Peyer's patch (tissue), 4 donors: ENCODE measurements around the gene BEST4. TPM values are rescaled to one million over a fixed set of nuclear protein-coding genes. Genes with fewer than 3 reads are reported as not detected.

Experiments used
- DNase-seq, 3 donors: peaks; one replicate each; pipeline ENCODE4 v3.0.0-alpha.2; 2017 to 2019
- H3K27ac ChIP-seq, 4 donors: fragments of 200-600 bp; sonication (generic); one replicate each; pipeline ENCODE4 v1.5.1; 2016 to 2019
- H3K27me3 ChIP-seq, 2 donors: fragments of 200-600 bp; sonication (generic); one replicate each; pipeline ENCODE4 v1.5.1; 2019
- H3K36me3 ChIP-seq, 3 donors: fragments of 200-600 bp; sonication (generic); one replicate each; pipeline ENCODE4 v1.5.1; 2016 to 2019
- H3K4me1 ChIP-seq, 4 donors: fragments of 200-600 bp; sonication (generic); one replicate each; pipeline ENCODE4 v1.5.1; 2016 to 2019
- H3K4me3 ChIP-seq, 4 donors: fragments of 200-600 bp; sonication (generic); 1 replicate in 3 of 4; 2 replicates in 1 of 4; pipeline ENCODE4 v1.5.1; 2016 to 2019; ENCODE audit warnings: mild to moderate bottlenecking in 1 of 4
- H3K9me3 ChIP-seq, 4 donors: fragments of 200-600 bp; sonication (generic); one replicate each; pipeline ENCODE4 v1.5.1; 2016 to 2019; ENCODE audit warnings: mild to moderate bottlenecking in 1 of 4
- POLR2A ChIP-seq, 2 donors: fragments of 450-650 bp; IDR thresholded peaks; one replicate each; pipeline ENCODE4 v1.5.1; 2017; ENCODE audit warnings: antibody characterized with exemption in 2 of 2, mild to moderate bottlenecking in 2 of 2, moderate library complexity in 2 of 2
- total RNA-seq, 4 donors: library from RNA; depleted of rRNA; stranded (reverse); fragments of >200 nt; gene quantifications; one replicate each; pipeline ENCODE4 v1.1.0, GENCODE V29; 2016
- TF ChIP-seq, protein P1 (sequence below), 6 experiments: fragments of 450-650 bp in 4 of 6; fragments of 200-600 bp in 2 of 6; sonication (generic) in 1 of 6; IDR thresholded peaks; one replicate each; pipeline ENCODE4 v1.5.1; 2017 to 2019; ENCODE audit warnings: antibody characterized with exemption in 6 of 6, mild to moderate bottlenecking in 3 of 6, moderate library complexity in 1 of 6

The BEST4 gene
- total RNA-seq, 4 donors from 2014 or later: 5.0 to 59.8 (median 28.6) TPM

DNA sequence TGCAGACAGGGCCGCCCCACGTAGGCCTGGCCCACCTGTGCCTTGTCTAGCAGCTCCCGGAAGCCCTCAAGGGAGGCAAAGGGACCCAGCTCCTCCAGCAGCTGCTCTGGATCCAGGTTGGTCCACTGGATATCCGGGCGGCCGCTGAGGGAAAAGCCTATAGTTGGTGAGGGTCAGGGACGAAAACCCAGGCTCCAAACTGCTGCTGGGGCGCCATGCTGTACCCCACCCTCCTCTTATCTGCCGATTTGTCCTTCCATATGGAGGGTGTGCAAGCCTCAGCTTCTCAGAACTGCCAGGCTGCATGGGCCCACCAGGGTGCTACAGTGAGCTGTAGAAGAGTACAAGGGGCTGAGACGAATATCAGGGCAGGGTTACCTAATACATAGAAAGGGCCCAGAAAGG lies 42.9 kb upstream of the BEST4 start:
- Histone ChIP-seq H3K9me3 (no peaks in the 10 kb centered on the region), H3K36me3 (no peaks in the 10 kb centered on the region), H3K4me1 (no peaks in the 10 kb centered on the region), H3K27ac (no peak overlapping the region), H3K27me3 (no peaks in the 10 kb centered on the region), H3K4me3 (no peak overlapping the region)
- DNase-seq: no peak
- TF ChIP-seq, protein P1, sequence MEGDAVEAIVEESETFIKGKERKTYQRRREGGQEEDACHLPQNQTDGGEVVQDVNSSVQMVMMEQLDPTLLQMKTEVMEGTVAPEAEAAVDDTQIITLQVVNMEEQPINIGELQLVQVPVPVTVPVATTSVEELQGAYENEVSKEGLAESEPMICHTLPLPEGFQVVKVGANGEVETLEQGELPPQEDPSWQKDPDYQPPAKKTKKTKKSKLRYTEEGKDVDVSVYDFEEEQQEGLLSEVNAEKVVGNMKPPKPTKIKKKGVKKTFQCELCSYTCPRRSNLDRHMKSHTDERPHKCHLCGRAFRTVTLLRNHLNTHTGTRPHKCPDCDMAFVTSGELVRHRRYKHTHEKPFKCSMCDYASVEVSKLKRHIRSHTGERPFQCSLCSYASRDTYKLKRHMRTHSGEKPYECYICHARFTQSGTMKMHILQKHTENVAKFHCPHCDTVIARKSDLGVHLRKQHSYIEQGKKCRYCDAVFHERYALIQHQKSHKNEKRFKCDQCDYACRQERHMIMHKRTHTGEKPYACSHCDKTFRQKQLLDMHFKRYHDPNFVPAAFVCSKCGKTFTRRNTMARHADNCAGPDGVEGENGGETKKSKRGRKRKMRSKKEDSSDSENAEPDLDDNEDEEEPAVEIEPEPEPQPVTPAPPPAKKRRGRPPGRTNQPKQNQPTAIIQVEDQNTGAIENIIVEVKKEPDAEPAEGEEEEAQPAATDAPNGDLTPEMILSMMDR (IDR thresholded peaks at IDR 0.05): no peak
- TF ChIP-seq POLR2A (IDR thresholded peaks at IDR 0.05): no peak

GRCh38 chr1:44829506-44830384 lies 41.8 kb upstream of the BEST4 start:
- no peak overlapping the region for H3K4me3 ChIP-seq
- H3K27me3 ChIP-seq: no peaks in the 10 kb centered on the region
- H3K4me1 ChIP-seq: no peaks in the 10 kb centered on the region
- no peaks in the 10 kb centered on the region for H3K9me3 ChIP-seq
- no peak overlapping the region for H3K27ac ChIP-seq
- no peaks in the 10 kb centered on the region for H3K36me3 ChIP-seq
- no peak for DNase-seq
- TF ChIP-seq POLR2A (IDR thresholded peaks at IDR 0.05): no peak
- TF ChIP-seq, protein P1 (IDR thresholded peaks at IDR 0.05): no peak

DNA sequence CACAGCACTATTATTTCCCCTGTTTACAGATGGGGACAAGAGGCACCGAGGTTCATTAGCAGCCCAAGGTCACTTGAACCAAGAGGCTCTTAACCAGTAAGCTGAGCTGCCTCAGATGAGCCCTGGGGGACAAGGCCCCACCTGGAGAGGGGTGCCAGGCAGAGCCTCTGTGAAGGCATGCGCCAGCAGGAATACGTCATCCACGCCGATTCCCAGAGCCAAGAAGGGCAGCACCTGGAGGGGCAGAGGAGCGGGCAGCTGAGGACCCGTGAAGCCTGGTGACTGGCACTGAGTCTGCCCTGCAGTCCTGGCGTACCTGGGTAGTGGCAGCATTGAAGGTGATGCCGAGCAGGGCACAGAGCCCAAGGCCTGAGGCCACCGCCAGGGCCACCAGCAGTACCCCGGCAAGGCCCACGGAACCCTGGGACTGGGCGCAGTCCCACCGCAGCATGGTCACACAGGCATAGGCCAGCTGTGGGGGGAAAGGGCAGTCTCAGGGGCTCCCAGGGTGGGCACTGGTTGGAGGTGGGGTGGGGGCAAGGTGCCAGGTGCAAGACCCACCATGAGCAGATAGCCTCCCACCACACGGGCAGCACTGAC lies 41.0 kb upstream of the BEST4 start:
- no peak overlapping the region for H3K4me3 ChIP-seq
- TF ChIP-seq, protein P1 (IDR thresholded peaks at IDR 0.05): no peak
- no peak for TF ChIP-seq POLR2A (IDR thresholded peaks at IDR 0.05)

GRCh38 chr1:44828003-44828651 lies 40.2 kb upstream of the BEST4 start:
- H3K4me3 ChIP-seq: no peak overlapping the region
- H3K9me3 ChIP-seq: no peaks in the 10 kb centered on the region
- H3K27me3 ChIP-seq: no peaks in the 10 kb centered on the region
- no peak for DNase-seq
- no peak for TF ChIP-seq POLR2A (IDR thresholded peaks at IDR 0.05)
- TF ChIP-seq, protein P1 (IDR thresholded peaks at IDR 0.05): no peak
- no peak overlapping the region for H3K27ac ChIP-seq
- no peaks in the 10 kb centered on the region for H3K4me1 ChIP-seq
- no peaks in the 10 kb centered on the region for H3K36me3 ChIP-seq

More for the DNA sequence above, 41.0 kb upstream of the BEST4 start:
- H3K9me3 ChIP-seq: no peaks in the 10 kb centered on the region
- H3K27me3 ChIP-seq: no peaks in the 10 kb centered on the region
- DNase-seq: no peak
- no peak overlapping the region for H3K27ac ChIP-seq
- H3K36me3 ChIP-seq: no peaks in the 10 kb centered on the region
- no peaks in the 10 kb centered on the region for H3K4me1 ChIP-seq

DNA sequence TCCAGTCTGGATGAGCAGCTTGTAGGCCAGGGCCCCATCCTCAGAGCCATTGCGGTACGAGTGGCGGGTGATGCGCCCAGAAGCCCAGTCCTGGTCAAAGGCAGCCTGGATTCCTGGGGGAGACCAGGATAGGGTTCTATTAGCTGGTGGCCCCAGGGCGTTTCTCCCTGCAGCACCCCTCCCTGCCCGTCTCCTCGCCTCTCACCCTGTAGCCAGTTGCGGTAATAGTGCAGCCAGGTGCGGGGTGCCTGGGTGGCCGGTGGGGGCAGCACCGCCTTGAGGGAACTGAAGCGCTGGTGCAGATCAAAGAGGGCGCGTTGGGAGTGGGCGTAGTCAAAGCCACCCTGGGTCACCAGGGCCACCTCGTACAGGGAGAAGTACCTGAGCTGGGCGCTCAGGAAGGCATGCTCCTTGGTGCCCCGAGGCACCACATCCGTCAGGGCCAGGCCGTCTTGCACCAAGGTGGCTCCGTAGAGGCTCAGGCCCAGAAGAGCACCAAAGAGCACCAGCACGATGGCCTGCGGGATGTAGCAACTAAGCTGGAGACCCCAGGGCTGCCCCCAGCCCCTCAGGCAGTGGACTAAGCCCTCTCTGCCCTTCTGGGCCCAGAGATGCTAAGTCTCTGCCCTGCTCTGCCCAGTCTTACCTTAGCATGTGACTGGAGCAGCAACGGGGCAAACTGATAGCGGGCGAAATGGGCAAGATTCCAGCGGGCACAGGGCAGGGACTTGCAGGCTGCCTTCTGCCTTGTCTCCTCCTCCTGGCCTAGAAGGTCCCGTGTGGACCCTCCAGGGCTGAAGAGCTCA lies 39.4 kb upstream of the BEST4 start:
- TF ChIP-seq, protein P1 (IDR thresholded peaks at IDR 0.05): no peak
- no peak for TF ChIP-seq POLR2A (IDR thresholded peaks at IDR 0.05)
- Histone ChIP-seq H3K27ac (no peak overlapping the region), H3K36me3 (no peaks in the 10 kb centered on the region), H3K9me3 (no peaks in the 10 kb centered on the region), H3K4me1 (no peaks in the 10 kb centered on the region), H3K4me3 (no peak overlapping the region), H3K27me3 (no peaks in the 10 kb centered on the region)
- DNase-seq: no peak
